ENCODE data around the gene TRIM62. TPM values are rescaled to one million over a fixed set of nuclear protein-coding genes. Genes with fewer than 3 reads are reported as not detected.

Gene TRIM62
- 10.8 TPM for total RNA-seq (ENCODE audit: unreplicated experiment)
- long read RNA-seq, result 0 reads

DNA sequence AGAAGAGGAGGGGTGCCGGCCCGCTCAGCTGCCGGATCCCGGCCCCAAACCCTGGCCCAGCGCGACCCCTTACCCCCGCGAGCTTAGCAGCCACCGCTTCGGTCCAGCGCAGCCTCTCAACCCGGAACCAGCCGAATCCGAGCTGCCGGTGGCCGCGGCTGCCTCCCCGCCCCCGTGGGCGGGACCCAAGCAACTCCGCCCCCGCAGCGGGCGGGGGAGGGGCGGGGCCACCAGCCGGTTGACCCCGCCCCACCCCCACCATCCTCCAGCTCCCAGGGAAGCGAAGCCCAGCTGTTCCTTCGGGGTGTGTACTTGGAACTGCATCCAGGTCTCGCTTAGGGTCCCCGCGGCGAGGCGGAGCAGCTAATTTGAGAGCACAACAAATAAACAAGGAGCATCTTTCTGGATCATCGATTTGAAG lies at the start of gene TRIM62:
TSS of gene TRIM62 (minus strand) at position 123 of the 421 bp plus-strand sequence. CDS start 611 bp downstream, outside the sequence.
- DNase-seq (ENCODE audit: low spot score), result peak; percentile 89
- H3K4me1 Mint-ChIP-seq (ENCODE audit: unreplicated experiment), result peaks cover 14% of the 10 kb centered on the region
- no peak within 1 kb of the TSS for H3K27ac Mint-ChIP-seq (ENCODE audit: unreplicated experiment)
- TF ChIP-seq, protein P1, sequence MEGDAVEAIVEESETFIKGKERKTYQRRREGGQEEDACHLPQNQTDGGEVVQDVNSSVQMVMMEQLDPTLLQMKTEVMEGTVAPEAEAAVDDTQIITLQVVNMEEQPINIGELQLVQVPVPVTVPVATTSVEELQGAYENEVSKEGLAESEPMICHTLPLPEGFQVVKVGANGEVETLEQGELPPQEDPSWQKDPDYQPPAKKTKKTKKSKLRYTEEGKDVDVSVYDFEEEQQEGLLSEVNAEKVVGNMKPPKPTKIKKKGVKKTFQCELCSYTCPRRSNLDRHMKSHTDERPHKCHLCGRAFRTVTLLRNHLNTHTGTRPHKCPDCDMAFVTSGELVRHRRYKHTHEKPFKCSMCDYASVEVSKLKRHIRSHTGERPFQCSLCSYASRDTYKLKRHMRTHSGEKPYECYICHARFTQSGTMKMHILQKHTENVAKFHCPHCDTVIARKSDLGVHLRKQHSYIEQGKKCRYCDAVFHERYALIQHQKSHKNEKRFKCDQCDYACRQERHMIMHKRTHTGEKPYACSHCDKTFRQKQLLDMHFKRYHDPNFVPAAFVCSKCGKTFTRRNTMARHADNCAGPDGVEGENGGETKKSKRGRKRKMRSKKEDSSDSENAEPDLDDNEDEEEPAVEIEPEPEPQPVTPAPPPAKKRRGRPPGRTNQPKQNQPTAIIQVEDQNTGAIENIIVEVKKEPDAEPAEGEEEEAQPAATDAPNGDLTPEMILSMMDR (IDR thresholded peaks at IDR 0.05; ENCODE audit: unreplicated experiment), result no peak
- H3K36me3 Mint-ChIP-seq (ENCODE audit: low read depth, unreplicated experiment), result peaks cover 7% of the 10 kb centered on the region
- peak within 1 kb of the TSS; percentile 89 for H3K4me3 Mint-ChIP-seq (ENCODE audit: unreplicated experiment)
- peaks cover 9% of the 10 kb centered on the region for H3K27me3 Mint-ChIP-seq (ENCODE audit: unreplicated experiment)
- H3K9me3 Mint-ChIP-seq (ENCODE audit: unreplicated experiment), result no peaks in the 10 kb centered on the region

DNA sequence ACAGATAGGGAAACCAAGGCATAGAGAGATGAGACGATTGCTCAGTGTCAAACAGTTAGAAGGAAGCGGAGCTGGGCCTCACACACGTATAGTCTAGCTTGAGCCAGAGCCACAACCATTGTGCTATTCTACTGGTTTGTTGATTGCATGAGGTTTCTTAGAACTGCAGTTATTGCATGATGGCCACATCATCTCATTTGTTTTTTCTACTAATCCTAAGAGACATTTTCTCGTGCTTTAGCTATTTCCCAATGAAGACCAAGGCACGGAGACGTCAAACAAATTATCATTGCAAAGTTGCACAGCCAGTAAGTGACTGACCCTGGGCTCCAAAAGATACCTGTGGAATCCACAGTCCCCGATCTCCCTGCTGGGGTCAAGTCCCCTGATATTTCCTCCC lies 49.3 kb upstream of the TRIM62 start:
- TF ChIP-seq, protein P1 (IDR thresholded peaks at IDR 0.05; ENCODE audit: unreplicated experiment), result no peak
- Mint-ChIP-seq H3K36me3 (ENCODE audit: low read depth, unreplicated experiment) (no peaks in the 10 kb centered on the region), H3K27ac (ENCODE audit: unreplicated experiment) (no peak overlapping the region), H3K4me1 (ENCODE audit: unreplicated experiment) (peaks cover 38% of the 10 kb centered on the region), H3K4me3 (ENCODE audit: unreplicated experiment) (no peak overlapping the region), H3K27me3 (ENCODE audit: unreplicated experiment) (peaks cover 3% of the 10 kb centered on the region), H3K9me3 (ENCODE audit: unreplicated experiment) (no peaks in the 10 kb centered on the region)
- DNase-seq (ENCODE audit: low spot score), result no peak

DNA sequence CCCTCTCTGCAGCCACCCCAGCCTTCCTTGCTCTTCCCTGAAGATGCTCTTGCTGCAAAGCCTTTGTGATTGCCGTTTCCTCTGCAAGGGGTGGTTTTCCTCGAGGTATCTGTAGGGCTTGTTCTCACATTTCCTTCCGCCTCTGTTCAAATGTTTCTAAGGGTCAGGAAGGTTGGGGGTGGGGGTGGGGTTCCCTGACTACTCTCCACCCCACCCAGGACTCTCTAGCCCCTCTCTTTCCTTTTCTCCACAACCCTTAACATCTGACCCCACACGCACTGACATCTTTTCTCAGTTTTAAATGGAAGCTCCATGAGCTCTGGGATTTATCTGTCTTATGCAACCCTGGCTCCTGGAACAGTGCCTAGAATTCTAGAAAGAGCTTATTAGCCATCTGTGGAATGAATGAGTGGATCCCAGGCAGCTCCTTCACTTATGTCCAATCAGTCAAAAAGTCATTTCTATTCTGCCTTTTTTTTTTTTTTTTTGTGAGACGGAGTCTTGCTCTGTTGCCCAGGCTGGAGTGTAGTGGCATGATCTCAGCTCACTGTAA lies 47.2 kb upstream of the TRIM62 start:
- DNase-seq (ENCODE audit: low spot score), result no peak
- Mint-ChIP-seq H3K27ac (ENCODE audit: unreplicated experiment) (no peak overlapping the region), H3K4me3 (ENCODE audit: unreplicated experiment) (peak overlapping the region; percentile 11), H3K4me1 (ENCODE audit: unreplicated experiment) (peaks cover 17% of the 10 kb centered on the region), H3K36me3 (ENCODE audit: low read depth, unreplicated experiment) (no peaks in the 10 kb centered on the region), H3K9me3 (ENCODE audit: unreplicated experiment) (no peaks in the 10 kb centered on the region), H3K27me3 (ENCODE audit: unreplicated experiment) (peaks cover 3% of the 10 kb centered on the region)
- TF ChIP-seq, protein P1 (IDR thresholded peaks at IDR 0.05; ENCODE audit: unreplicated experiment), result no peak

DNA sequence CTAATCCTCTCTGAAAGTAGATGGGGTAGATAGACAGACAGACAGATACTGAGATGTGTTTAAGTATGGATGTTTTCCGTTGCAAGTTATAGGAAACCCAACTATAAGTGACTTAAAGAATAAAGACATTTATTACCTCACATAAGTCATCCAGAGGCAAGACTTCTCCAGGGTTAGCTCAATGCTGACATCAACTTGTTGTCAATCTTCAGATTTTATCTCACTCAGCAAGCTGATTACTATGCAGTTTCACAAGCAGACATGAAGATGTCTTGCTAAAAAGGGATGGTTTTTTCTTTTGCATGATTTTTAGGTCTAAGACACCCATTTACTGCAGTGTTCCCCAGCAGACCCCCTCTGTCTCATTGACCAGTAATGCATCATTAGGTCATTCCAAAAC lies 43.7 kb upstream of the TRIM62 start:
- DNase-seq (ENCODE audit: low spot score), result no peak
- Mint-ChIP-seq H3K9me3 (ENCODE audit: unreplicated experiment) (no peaks in the 10 kb centered on the region), H3K27ac (ENCODE audit: unreplicated experiment) (no peak overlapping the region), H3K36me3 (ENCODE audit: low read depth, unreplicated experiment) (no peaks in the 10 kb centered on the region), H3K4me1 (ENCODE audit: unreplicated experiment) (peaks cover 19% of the 10 kb centered on the region), H3K4me3 (ENCODE audit: unreplicated experiment) (no peak overlapping the region), H3K27me3 (ENCODE audit: unreplicated experiment) (peaks cover 5% of the 10 kb centered on the region)
- TF ChIP-seq, protein P1 (IDR thresholded peaks at IDR 0.05; ENCODE audit: unreplicated experiment), result no peak

DNA sequence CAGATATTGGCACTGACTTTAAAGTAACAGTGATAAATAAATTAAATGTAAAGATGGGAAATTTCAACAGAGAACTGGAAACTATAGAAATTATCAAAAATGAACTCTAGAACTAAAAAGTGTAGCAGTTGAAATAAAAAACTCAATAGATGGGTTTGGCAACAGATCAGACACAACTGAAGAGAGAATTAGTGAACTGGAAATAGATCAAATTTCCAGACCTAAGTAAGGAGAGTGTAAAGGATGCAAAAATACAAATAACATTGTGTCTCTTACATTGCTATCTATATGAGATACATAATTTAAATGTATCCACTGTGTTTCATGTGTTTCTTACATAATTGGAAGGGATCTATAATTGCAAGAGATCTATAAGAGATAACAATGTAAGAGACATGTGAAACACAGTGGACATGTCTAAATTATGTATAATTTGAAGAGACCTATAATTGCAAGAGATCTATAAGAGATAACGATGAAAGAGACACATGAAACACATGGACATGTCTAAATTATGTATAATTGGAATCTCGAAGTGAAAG lies 42.4 kb upstream of the TRIM62 start:
- TF ChIP-seq, protein P1 (IDR thresholded peaks at IDR 0.05; ENCODE audit: unreplicated experiment), result no peak
- Mint-ChIP-seq H3K4me3 (ENCODE audit: unreplicated experiment) (no peak overlapping the region), H3K27ac (ENCODE audit: unreplicated experiment) (no peak overlapping the region), H3K36me3 (ENCODE audit: low read depth, unreplicated experiment) (no peaks in the 10 kb centered on the region), H3K27me3 (ENCODE audit: unreplicated experiment) (peaks cover 3% of the 10 kb centered on the region), H3K4me1 (ENCODE audit: unreplicated experiment) (peaks cover 27% of the 10 kb centered on the region), H3K9me3 (ENCODE audit: unreplicated experiment) (no peaks in the 10 kb centered on the region)
- DNase-seq (ENCODE audit: low spot score), result no peak

All from endothelial cell (in vitro differentiated cells).